ENCODE data around the gene ZNF487. TPM values are rescaled to one million over a fixed set of nuclear protein-coding genes. Genes with fewer than 3 reads are reported as not detected.
A peak's percentile ranks its signal among the peaks of the same experiment; 100 is the strongest.

Gene ZNF487
- total and polyA plus RNA-seq, 2 of the 13 experiments (the other 11 are each of a cell fraction or from before 2014, with no cell fraction given): 7.4 to 8.8 TPM

DNA sequence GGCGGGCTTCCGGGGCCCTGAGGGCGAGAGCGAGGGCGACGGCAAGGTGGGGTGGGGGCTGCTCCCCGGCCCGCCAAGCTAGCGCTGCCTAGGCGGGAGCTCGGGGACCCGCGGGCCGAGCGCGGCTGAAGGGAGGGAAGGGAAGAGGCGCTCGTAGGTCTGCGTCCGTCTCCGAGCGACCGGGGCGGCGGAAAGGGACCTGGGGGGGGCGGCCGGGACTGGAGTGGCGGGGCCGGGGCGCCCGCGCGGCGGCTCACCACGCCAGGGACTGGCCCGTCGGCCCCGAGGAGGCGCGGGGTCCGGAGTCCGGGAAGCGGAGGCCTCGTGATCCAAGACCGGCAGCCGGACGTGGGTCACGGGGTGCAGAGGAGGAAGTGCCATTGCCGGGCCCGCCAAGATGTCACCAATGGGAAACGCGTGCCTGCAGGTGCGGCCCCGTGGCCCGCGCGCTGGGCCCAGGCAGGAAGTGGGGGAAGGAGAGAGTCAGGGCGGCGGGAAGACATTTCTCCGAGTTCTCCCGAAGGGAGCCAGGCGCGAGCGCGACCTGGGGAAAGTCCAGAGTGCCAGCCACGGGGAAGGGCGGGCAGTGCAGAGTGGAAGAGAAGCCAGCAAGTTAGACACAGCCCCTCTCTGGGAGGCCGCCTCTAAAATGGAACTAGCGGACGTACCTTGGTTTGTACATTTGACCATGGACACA lies 39.8 kb upstream of the ZNF487 start (continued):
- peak; percentile 90; the same call in 1 of the 2 replicates for TF ChIP-seq CHCHD3 (CRISPR knock-in tag; IDR thresholded peaks at IDR 0.05)
- no peak for TF ChIP-seq RORA (CRISPR knock-in tag; IDR thresholded peaks at IDR 0.05)
- TF ChIP-seq, protein P1, sequence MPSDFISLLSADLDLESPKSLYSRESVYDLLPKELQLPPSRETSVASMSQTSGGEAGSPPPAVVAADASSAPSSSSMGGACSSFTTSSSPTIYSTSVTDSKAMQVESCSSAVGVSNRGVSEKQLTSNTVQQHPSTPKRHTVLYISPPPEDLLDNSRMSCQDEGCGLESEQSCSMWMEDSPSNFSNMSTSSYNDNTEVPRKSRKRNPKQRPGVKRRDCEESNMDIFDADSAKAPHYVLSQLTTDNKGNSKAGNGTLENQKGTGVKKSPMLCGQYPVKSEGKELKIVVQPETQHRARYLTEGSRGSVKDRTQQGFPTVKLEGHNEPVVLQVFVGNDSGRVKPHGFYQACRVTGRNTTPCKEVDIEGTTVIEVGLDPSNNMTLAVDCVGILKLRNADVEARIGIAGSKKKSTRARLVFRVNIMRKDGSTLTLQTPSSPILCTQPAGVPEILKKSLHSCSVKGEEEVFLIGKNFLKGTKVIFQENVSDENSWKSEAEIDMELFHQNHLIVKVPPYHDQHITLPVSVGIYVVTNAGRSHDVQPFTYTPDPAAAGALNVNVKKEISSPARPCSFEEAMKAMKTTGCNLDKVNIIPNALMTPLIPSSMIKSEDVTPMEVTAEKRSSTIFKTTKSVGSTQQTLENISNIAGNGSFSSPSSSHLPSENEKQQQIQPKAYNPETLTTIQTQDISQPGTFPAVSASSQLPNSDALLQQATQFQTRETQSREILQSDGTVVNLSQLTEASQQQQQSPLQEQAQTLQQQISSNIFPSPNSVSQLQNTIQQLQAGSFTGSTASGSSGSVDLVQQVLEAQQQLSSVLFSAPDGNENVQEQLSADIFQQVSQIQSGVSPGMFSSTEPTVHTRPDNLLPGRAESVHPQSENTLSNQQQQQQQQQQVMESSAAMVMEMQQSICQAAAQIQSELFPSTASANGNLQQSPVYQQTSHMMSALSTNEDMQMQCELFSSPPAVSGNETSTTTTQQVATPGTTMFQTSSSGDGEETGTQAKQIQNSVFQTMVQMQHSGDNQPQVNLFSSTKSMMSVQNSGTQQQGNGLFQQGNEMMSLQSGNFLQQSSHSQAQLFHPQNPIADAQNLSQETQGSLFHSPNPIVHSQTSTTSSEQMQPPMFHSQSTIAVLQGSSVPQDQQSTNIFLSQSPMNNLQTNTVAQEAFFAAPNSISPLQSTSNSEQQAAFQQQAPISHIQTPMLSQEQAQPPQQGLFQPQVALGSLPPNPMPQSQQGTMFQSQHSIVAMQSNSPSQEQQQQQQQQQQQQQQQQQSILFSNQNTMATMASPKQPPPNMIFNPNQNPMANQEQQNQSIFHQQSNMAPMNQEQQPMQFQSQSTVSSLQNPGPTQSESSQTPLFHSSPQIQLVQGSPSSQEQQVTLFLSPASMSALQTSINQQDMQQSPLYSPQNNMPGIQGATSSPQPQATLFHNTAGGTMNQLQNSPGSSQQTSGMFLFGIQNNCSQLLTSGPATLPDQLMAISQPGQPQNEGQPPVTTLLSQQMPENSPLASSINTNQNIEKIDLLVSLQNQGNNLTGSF (CRISPR knock-in tag; IDR thresholded peaks at IDR 0.05): peak; percentile 96
- TF ChIP-seq, protein P2, sequence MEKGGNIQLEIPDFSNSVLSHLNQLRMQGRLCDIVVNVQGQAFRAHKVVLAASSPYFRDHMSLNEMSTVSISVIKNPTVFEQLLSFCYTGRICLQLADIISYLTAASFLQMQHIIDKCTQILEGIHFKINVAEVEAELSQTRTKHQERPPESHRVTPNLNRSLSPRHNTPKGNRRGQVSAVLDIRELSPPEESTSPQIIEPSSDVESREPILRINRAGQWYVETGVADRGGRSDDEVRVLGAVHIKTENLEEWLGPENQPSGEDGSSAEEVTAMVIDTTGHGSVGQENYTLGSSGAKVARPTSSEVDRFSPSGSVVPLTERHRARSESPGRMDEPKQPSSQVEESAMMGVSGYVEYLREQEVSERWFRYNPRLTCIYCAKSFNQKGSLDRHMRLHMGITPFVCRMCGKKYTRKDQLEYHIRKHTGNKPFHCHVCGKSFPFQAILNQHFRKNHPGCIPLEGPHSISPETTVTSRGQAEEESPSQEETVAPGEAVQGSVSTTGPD (CRISPR knock-in tag; IDR thresholded peaks at IDR 0.05): no peak
- peak; percentile 84 for TF ChIP-seq KDM2A (CRISPR knock-in tag; IDR thresholded peaks at IDR 0.05; ENCODE audit: borderline replicate concordance, low read depth)
- 0 out of 4 replicates have a peak, but pooled peaks of 1 of the 2 experiments have one; percentile 48 for TF ChIP-seq EP300 (IDR thresholded peaks at IDR 0.05; ENCODE audit: low read depth in 2 of 2, low read length in 2 of 2)
- peak; percentile 74; the same call in 1 of the 2 replicates for TF ChIP-seq EP300 (CRISPR knock-in tag; IDR thresholded peaks at IDR 0.05; ENCODE audit: borderline replicate concordance)
- TF ChIP-seq, protein P3, sequence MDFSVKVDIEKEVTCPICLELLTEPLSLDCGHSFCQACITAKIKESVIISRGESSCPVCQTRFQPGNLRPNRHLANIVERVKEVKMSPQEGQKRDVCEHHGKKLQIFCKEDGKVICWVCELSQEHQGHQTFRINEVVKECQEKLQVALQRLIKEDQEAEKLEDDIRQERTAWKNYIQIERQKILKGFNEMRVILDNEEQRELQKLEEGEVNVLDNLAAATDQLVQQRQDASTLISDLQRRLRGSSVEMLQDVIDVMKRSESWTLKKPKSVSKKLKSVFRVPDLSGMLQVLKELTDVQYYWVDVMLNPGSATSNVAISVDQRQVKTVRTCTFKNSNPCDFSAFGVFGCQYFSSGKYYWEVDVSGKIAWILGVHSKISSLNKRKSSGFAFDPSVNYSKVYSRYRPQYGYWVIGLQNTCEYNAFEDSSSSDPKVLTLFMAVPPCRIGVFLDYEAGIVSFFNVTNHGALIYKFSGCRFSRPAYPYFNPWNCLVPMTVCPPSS (IDR thresholded peaks at IDR 0.05): no peak
- peak; percentile 76 for TF ChIP-seq KDM4B (CRISPR knock-in tag; IDR thresholded peaks at IDR 0.05)
- TF ChIP-seq, protein P4, sequence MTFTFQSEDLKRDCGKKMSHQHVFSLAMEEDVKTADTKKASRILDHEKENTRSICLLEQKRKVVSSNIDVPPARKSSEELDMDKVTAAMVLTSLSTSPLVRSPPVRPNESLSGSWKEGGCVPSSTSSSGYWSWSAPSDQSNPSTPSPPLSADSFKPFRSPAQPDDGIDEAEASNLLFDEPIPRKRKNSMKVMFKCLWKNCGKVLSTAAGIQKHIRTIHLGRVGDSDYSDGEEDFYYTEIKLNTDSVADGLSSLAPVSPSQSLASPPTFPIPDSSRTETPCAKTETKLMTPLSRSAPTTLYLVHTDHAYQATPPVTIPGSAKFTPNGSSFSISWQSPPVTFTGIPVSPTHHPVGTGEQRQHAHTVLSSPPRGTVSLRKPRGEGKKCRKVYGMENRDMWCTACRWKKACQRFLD (CRISPR knock-in tag; IDR thresholded peaks at IDR 0.05; ENCODE audit: borderline replicate concordance): peak; percentile 80
- peak; percentile 67; the same call in 1 of the 2 replicates for TF ChIP-seq NAIF1 (CRISPR knock-in tag; IDR thresholded peaks at IDR 0.05; ENCODE audit: borderline replicate concordance)
- TF ChIP-seq, protein P5, sequence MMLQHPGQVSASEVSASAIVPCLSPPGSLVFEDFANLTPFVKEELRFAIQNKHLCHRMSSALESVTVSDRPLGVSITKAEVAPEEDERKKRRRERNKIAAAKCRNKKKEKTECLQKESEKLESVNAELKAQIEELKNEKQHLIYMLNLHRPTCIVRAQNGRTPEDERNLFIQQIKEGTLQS (CRISPR knock-in tag; IDR thresholded peaks at IDR 0.05): no peak; the same call in 1 of the 2 replicates
- TF ChIP-seq ZNF121 (CRISPR knock-in tag; IDR thresholded peaks at IDR 0.05): no peak
- peak; percentile 75; the same call in 1 of the 2 replicates for TF ChIP-seq ZNF441 (CRISPR knock-in tag; IDR thresholded peaks at IDR 0.05; ENCODE audit: borderline replicate concordance)
- peak; percentile 90; the same call in 1 of the 2 replicates for TF ChIP-seq ZNF788 (CRISPR knock-in tag; IDR thresholded peaks at IDR 0.05; ENCODE audit: borderline replicate concordance)
- peak; percentile 81 for TF ChIP-seq KMT2B (CRISPR knock-in tag; IDR thresholded peaks at IDR 0.05)
- TF ChIP-seq, protein P6, sequence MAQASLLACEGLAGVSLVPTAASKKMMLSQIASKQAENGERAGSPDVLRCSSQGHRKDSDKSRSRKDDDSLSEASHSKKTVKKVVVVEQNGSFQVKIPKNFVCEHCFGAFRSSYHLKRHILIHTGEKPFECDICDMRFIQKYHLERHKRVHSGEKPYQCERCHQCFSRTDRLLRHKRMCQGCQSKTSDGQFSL (CRISPR knock-in tag; IDR thresholded peaks at IDR 0.05): peak; percentile 94
- peak; percentile 85; the same call in 1 of the 2 replicates for TF ChIP-seq ZNF773 (CRISPR knock-in tag; IDR thresholded peaks at IDR 0.05; ENCODE audit: borderline replicate concordance)
- no peak; the same call in 1 of the 2 replicates for TF ChIP-seq NFIC (IDR thresholded peaks at IDR 0.05; ENCODE audit: low read length)

All from HepG2 (cell line).